Renal pelvis (tissue), 4 donors: ENCODE data around the gene TMEM79. TPM values are rescaled to one million over a fixed set of nuclear protein-coding genes. Genes with fewer than 3 reads are reported as not detected.
"Not testable (repeated sequence)": the region's sequence is repeated elsewhere in the genome, so short reads cannot be mapped to it uniquely, and the experiment has no call there.

Experiments
- DNase-seq: peaks from one replicate; pipeline ENCODE4 v3.0.0-alpha.2; 2013
- polyA plus RNA-seq, 3 donors: library from polyadenylated mRNA; unstranded; fragments of 120-200 nt; gene quantifications; one replicate each; pipeline ENCODE4 v1.2.1, GENCODE V29; 2013; ENCODE audit not compliant: insufficient read length in 3 of 3

Gene TMEM79
- polyA plus RNA-seq, 3 donors = 6.9 to 8.4 (median 7.3) TPM

- DNase-seq = peak; percentile 54
Measured at GRCh38 chr1:156295391-156295947, 11.3 kb downstream of the TMEM79 start, which contains the start of gene GLMP. Gene GLMP (minus strand): TSS chr1:156295679. CDS start chr1:156295645, 34 bp downstream.

- DNase-seq = no peak
Measured at GRCh38 chr1:156298852-156299357, 14.8 kb downstream of the TMEM79 start, which contains the start of gene VHLL. Gene VHLL (minus strand): TSS chr1:156299307. CDS start chr1:156299189, 118 bp downstream.

DNA sequence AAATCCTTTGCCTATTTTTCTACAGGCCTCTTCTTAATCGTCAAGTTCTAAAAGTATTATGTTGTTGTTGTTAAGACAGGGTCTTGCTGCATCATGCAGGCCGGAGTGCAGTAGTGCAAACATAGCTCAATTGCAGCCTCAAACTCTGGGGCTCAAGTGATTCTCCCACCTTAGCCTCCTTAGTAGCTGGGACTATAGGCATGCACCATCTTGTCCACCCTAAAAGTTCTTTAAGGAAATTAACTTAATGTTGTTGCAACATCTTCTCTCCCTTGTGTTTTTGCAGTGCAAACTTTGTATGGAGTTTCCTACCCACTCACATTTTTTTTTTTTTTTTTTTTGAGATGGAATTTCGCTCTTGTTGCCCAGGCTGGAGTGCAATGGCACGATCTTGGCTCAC is 19.1 kb downstream of the TMEM79 start:
- DNase-seq = no peak

DNA sequence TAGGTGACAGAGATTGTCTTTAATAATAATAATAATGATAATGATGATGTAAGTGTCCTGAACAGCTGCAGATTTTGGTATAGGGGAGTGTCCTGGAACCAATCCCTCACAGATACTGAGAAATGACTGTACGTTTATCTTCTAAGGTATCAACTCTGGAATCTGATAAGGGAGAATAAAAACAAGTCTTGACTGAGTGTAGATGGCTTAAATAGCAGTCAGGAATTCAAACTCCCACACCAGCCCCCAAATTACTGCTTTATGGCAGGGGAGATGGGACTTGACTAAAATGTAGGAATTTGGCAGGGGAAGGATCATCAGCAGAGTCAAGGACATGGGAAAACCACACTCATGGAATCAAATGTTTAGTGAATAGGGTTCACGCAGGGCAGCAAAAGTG is 21.1 kb downstream of the TMEM79 start:
- no peak for DNase-seq

GRCh38 chr1:156308078-156308477 is 24.0 kb downstream of the TMEM79 start:
- no peak for DNase-seq

DNA sequence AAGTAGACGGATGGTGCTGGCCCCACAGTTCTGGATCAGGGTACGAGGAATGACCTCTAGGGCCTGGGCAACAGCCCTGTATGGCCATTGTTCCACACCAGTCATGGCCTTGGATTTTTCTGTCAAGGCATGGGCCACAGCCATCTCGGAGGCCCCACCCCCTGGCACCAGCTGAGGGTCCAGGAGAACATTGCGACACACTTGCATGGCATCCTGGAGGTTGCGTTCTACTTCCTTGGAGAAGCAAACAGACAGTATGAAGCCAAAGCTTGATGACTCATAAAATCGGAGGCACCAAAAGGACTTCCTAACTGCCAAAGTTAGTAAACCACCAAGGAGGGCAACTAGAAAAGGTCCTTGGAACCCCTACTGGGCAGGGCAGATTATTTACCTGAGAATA is 26.8 kb downstream of the TMEM79 start:
- no peak for DNase-seq

- no peak for DNase-seq
Measured at GRCh38 chr1:156316909-156317308, 32.8 kb downstream of the TMEM79 start.

DNA sequence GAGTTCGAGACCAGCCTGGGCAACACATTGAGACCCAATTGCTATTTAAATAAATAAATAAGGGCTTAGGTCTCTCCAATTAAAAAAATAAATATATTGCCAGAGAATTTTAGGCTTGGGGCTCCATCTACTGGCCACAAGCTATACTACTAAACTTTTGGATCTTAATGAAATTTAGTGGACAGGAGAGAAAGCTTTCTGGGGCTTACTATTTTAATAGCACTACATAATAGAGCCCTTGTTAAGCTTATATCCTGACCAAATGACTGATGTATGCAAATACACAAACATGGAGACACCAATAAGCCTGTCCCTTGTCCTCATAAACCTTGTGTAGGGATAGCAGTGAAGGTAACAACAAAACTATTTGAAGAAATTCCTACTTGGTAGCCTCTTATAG is 35.5 kb downstream of the TMEM79 start:
- DNase-seq = no peak

GRCh38 chr1:156320560-156320959 is 36.4 kb downstream of the TMEM79 start:
- no peak for DNase-seq

- DNase-seq = not testable (repeated sequence)
Measured at GRCh38 chr1:156323179-156323578, 39.1 kb downstream of the TMEM79 start.

DNA sequence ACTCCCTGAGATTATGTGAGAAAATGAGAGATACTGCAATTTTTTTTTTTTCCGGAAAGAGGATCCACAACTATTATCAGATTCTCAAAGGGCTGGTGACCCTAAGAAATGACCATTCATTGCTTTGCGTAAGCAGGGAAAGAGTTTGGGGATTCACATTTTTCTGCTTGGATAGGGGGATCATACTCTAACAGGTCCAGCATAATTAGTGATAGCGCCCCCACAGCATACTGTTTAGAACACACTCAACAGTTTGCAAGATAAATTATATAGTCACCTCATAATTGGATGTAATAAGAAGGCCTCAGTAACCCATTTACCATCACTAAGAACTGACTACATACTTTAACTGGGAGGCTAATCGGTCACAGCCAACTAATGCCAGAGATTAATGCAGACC is 52.1 kb downstream of the TMEM79 start:
- DNase-seq = no peak

DNA sequence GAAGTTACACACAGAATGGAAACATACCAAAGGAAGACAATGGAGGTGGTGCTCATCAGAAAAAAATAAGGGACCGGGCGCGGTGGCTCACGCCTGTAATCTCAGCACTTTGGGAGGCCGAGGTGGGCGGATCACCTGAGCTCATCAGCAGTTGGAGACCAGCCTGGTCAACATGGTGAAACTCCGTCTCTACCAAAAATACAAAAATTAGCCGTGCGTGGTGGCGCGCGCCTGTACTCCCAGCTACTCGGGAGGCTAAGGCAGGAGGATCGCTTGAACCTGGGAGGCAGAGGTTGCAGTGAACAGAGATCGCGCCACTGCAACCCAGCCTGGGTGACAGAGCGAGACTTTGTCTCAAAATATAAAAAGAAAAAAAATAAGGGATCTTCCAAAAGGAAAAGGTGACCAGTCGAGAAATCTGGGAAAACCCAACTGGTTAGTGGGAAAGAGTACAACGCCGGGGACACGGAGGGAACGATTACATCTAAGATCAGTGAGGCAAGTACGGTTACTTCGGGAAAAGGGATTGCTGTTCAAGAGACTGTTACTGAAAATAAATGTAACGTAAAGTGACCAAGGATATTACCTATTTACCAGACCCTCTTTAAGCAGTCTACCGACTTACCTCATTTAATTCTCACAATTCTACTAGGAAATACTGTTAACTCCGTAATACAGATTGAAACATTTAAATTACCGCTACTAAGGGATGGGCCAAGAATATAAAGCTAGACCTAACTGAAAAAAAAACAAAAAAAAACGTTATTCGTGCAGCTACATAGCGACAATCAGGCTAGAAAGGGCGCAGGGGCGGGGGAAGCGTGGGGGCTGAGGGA is 53.1 kb downstream of the TMEM79 start:
- DNase-seq = no peak

- DNase-seq = no peak
Measured at GRCh38 chr1:156337888-156338179, 53.7 kb downstream of the TMEM79 start.

DNA sequence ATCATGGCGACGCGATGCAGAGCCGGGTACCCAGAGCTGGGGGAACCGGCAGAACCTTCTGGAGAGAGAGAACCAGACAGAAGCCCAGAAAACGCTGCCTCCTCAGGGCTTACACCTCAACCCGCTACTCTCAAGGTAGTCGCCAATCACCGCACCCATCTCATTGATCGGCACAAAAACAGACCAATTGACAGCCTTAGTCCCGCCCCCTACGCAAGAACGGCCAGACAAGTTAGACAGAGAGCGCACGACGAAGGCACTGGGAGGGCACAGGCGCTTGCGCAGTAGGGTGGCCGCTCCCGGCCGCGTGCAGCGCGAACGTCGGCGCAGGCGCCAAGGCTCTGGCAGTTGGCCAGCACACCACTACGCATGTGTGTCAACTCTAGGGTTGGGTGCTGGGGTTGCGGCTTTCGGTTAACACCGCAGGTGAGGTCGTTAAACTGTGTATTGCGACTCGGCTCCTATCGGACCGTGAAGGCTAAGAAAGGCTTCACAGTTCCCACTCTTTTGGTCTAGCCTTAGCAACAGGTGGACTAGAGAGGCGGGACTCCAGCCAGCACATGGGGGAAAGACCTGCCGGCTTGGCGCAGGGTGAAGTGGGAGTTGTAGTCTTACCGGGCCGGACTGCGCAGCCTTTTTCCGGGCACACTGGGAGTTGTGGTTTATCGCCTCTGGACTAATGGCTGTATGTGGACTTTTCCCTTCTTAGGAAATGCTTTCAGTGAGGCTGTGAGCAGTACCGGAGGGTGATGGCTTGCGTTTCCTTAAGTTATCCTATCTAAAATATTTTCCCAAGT is 54.3 kb downstream of the TMEM79 start, which contains the start of the genes CCT3 and TSACC:
TSS of gene CCT3 (minus strand) at position 113 of the 797 bp plus-strand sequence. CDS start at position 5, 108 bp downstream.
TSS of gene TSACC (plus strand) at position 347 of the 797 bp plus-strand sequence. CDS start 1,232 bp downstream, outside the sequence.
- DNase-seq = peak; percentile 100

Other genes starting within 250 kb of the TMEM79 start
- 10 to 100 TPM; 57.5 to 59.6 (median 58.5) TPM for gene UBQLN4, start 230.5 kb upstream of the TMEM79 start, polyA plus RNA-seq
- 10 to 100 TPM; 55.9 to 67.2 (median 63.9) TPM for gene LAMTOR2, start 229.5 kb upstream of the TMEM79 start, polyA plus RNA-seq
- 10 to 100 TPM; 54.4 to 61.6 (median 55.3) TPM for gene RAB25, start 223.2 kb upstream of the TMEM79 start, polyA plus RNA-seq
- 10 to 100 TPM; 43.2 to 53.5 (median 50.1) TPM for gene MEX3A, start 201.9 kb upstream of the TMEM79 start, polyA plus RNA-seq
- gene LMNA, start 169.6 kb upstream of the TMEM79 start, polyA plus RNA-seq = 100 to 1,000 TPM in 2 of 3 donors, 10 to 100 TPM in 1; 84.6 to 104 (median 103) TPM
- gene SEMA4A, start 130.7 kb upstream of the TMEM79 start, polyA plus RNA-seq = 10 to 100 TPM; 21.2 to 27.5 (median 21.3) TPM
- 10 to 100 TPM; 28.4 to 38.0 (median 29.6) TPM for gene SLC25A44, start 90.2 kb upstream of the TMEM79 start, polyA plus RNA-seq
- 100 to 1,000 TPM in 1 of 3 donors, 10 to 100 TPM in 2; 89.6 to 102 (median 99.1) TPM for gene PMF1, start 71.3 kb upstream of the TMEM79 start, polyA plus RNA-seq
- 1 to 10 TPM; 1.7 to 8.8 (median 8.0) TPM for gene BGLAP, start 42.1 kb upstream of the TMEM79 start, polyA plus RNA-seq
- 1 to 10 TPM; 5.0 to 7.1 (median 7.1) TPM for gene PAQR6, start 36.3 kb upstream of the TMEM79 start, polyA plus RNA-seq
- 10 to 100 TPM; 70.9 to 75.4 (median 72.9) TPM for gene SMG5, start 1.5 kb upstream of the TMEM79 start, polyA plus RNA-seq
- gene GLMP, start 11.4 kb downstream of the TMEM79 start, polyA plus RNA-seq = 10 to 100 TPM; 63.9 to 71.9 (median 66.9) TPM
- not detected for gene VHLL, start 15.0 kb downstream of the TMEM79 start, polyA plus RNA-seq
- 100 to 1,000 TPM; 297 to 392 (median 363) TPM for gene CCT3, start 54.0 kb downstream of the TMEM79 start, polyA plus RNA-seq
- 1 to 10 TPM in 2 of 3 donors, under 1 TPM in 1; 0.97 to 2.0 (median 1.3) TPM for gene TSACC, start 54.2 kb downstream of the TMEM79 start, polyA plus RNA-seq
- 10 to 100 TPM; 13.6 to 26.0 (median 21.5) TPM for gene RHBG, start 84.9 kb downstream of the TMEM79 start, polyA plus RNA-seq
- 10 to 100 TPM; 25.9 to 29.3 (median 26.8) TPM for gene MEF2D, start 216.4 kb downstream of the TMEM79 start, polyA plus RNA-seq